RWPE2 (cell line): ENCODE data around the gene CFAP70.

Source experiments
- ATAC-seq: fragments of 200-7000 bp; cut with Tn5 transposase; 3 replicates; pipeline ENCODE4 v1.9.1; 2021; ENCODE audit warnings: low read depth
- DNase-seq: peaks from one replicate; pipeline ENCODE4 v3.0.0-alpha.2; 2020; ENCODE audit warnings: low spot score
- H3K27ac ChIP-seq: fragments of 450-650 bp; 2 replicates; pipeline ENCODE4 v1.5.1; 2017; ENCODE audit warnings: mild to moderate bottlenecking; ENCODE audit not compliant: poor library complexity, severe bottlenecking
- H3K27me3 ChIP-seq: fragments of 250-450 bp; sonication (Bioruptor Pico); 2 replicates; pipeline ENCODE4 v1.5.1; 2021; ENCODE audit warnings: mild to moderate bottlenecking, moderate library complexity; ENCODE audit not compliant: insufficient read depth, poor library complexity, severe bottlenecking
- H3K36me3 ChIP-seq: fragments of 250-450 bp; sonication (Bioruptor Pico); 2 replicates; pipeline ENCODE4 v1.5.1; 2020; ENCODE audit warnings: low read depth, mild to moderate bottlenecking, moderate library complexity
- H3K4me1 ChIP-seq: fragments of 250-450 bp; sonication (Bioruptor Pico); 2 replicates; pipeline ENCODE4 v1.5.1; 2021; ENCODE audit warnings: mild to moderate bottlenecking, moderate library complexity; ENCODE audit not compliant: insufficient read depth, poor library complexity, severe bottlenecking
- H3K4me3 ChIP-seq: fragments of 250-450 bp; sonication (Bioruptor Pico); 2 replicates; pipeline ENCODE4 v1.5.1; 2021; ENCODE audit warnings: mild to moderate bottlenecking, moderate library complexity; ENCODE audit not compliant: severe bottlenecking
- H3K9me3 ChIP-seq: fragments of 250-450 bp; sonication (Bioruptor Pico); 2 replicates; pipeline ENCODE4 v1.5.1; 2021; ENCODE audit warnings: mild to moderate bottlenecking, moderate library complexity; ENCODE audit not compliant: severe bottlenecking
- CTCF ChIP-seq: fragments of 450-650 bp; IDR thresholded peaks from one replicate; pipeline ENCODE4 v1.5.1; 2017; ENCODE audit warnings: mild to moderate bottlenecking, moderate library complexity; ENCODE audit not compliant: poor library complexity, severe bottlenecking

The CFAP70 gene

GRCh38 chr10:73206385-73206784 lies 152.3 kb downstream of the CFAP70 start:
- H3K4me1 ChIP-seq = no peaks in the 10 kb centered on the region
- no peak for ATAC-seq
- H3K27me3 ChIP-seq = no peaks in the 10 kb centered on the region
- no peak overlapping the region for H3K4me3 ChIP-seq
- H3K36me3 ChIP-seq = peaks cover 4% of the 10 kb centered on the region; the same call in 1 of the 2 replicates
- DNase-seq = no peak
- no peaks in the 10 kb centered on the region for H3K9me3 ChIP-seq
- H3K27ac ChIP-seq = no peak overlapping the region
- no peak for TF ChIP-seq CTCF

GRCh38 chr10:73205890-73206289 lies 152.8 kb downstream of the CFAP70 start:
- Histone ChIP-seq H3K9me3 (no peaks in the 10 kb centered on the region), H3K4me1 (no peaks in the 10 kb centered on the region), H3K36me3 (peaks cover 4% of the 10 kb centered on the region; the same call in 1 of the 2 replicates), H3K27me3 (no peaks in the 10 kb centered on the region), H3K4me3 (no peak overlapping the region), H3K27ac (no peak overlapping the region)
- DNase-seq = no peak
- no peak for TF ChIP-seq CTCF
- no peak for ATAC-seq

GRCh38 chr10:73205081-73205480 lies 153.6 kb downstream of the CFAP70 start:
- no peaks in the 10 kb centered on the region for H3K36me3 ChIP-seq
- H3K27ac ChIP-seq = no peak overlapping the region
- no peak overlapping the region for H3K4me3 ChIP-seq
- H3K9me3 ChIP-seq = no peaks in the 10 kb centered on the region
- no peak for ATAC-seq
- no peaks in the 10 kb centered on the region for H3K27me3 ChIP-seq
- TF ChIP-seq CTCF = no peak
- no peak for DNase-seq
- H3K4me1 ChIP-seq = no peaks in the 10 kb centered on the region
